ENCODE measurements around the gene P2RX2. TPM values are rescaled to one million over a fixed set of nuclear protein-coding genes. Genes with fewer than 3 reads are reported as not detected.

P2RX2 gene
- total and polyA plus RNA-seq, 3 donors from 2014 or later: 2.2 to 3.0 (median 2.7) TPM

DNA sequence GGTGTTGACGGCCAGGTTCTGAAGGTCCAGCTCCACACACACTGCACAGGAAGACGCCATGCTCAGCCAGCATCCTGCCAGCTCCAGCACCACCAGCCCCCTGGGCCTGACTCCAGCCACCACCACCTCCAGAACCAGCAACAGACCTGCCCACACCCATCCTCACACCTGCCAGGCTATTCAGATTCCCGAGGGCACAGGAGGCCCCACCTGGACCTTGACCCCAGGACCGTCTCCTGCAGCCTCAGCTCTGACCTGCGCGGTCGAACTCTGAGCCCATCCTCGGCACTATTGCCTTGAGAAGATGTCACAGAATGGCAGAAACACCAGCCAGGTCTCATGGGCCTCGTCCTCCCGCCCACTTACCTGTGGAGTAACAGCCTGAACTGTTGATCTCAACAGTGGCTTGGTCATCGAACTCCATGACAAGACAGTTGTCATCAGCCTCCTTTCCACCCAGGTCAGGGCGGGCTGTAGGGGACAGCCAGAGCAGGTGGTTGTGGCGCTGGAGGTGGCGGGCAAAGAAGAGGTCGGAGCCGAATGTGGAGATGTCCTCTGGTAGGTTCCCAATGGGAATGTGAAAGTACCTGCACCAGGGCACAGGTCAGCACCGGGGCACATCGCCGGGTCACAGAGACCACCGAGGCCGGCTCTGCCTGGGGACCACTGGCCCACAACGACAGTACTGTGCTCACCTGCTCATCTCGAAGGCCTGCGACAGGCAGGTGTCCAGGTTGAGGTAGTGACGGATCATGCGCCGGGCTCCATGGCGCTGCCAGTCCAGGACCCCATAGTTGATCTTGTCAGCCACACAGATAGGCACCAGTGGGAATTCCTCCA, 23.5 kb downstream of the P2RX2 start:
- no peaks in the 10 kb centered on the region for H3K27me3 ChIP-seq
- no peaks in the 10 kb centered on the region for H3K4me1 ChIP-seq
- TF ChIP-seq POLR2A (IDR thresholded peaks at IDR 0.05): no peak
- TF ChIP-seq, protein P1, sequence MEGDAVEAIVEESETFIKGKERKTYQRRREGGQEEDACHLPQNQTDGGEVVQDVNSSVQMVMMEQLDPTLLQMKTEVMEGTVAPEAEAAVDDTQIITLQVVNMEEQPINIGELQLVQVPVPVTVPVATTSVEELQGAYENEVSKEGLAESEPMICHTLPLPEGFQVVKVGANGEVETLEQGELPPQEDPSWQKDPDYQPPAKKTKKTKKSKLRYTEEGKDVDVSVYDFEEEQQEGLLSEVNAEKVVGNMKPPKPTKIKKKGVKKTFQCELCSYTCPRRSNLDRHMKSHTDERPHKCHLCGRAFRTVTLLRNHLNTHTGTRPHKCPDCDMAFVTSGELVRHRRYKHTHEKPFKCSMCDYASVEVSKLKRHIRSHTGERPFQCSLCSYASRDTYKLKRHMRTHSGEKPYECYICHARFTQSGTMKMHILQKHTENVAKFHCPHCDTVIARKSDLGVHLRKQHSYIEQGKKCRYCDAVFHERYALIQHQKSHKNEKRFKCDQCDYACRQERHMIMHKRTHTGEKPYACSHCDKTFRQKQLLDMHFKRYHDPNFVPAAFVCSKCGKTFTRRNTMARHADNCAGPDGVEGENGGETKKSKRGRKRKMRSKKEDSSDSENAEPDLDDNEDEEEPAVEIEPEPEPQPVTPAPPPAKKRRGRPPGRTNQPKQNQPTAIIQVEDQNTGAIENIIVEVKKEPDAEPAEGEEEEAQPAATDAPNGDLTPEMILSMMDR (IDR thresholded peaks at IDR 0.05): no peak
- no peak overlapping the region for H3K27ac ChIP-seq
- 95 to 96% methylated on average over 9 to 28 of the region's 28 CpGs for WGBS, 2 donors
- DNase-seq: no peak
- intact Hi-C loops (cut with DNase I; ENCODE audit: low total_unique reads): no loop called here
- no peaks in the 10 kb centered on the region for H3K9me3 ChIP-seq
- H3K36me3 ChIP-seq (ENCODE audit: low read depth, missing control alignments): no peaks in the 10 kb centered on the region
- no peak overlapping the region for H3K4me3 ChIP-seq

DNA sequence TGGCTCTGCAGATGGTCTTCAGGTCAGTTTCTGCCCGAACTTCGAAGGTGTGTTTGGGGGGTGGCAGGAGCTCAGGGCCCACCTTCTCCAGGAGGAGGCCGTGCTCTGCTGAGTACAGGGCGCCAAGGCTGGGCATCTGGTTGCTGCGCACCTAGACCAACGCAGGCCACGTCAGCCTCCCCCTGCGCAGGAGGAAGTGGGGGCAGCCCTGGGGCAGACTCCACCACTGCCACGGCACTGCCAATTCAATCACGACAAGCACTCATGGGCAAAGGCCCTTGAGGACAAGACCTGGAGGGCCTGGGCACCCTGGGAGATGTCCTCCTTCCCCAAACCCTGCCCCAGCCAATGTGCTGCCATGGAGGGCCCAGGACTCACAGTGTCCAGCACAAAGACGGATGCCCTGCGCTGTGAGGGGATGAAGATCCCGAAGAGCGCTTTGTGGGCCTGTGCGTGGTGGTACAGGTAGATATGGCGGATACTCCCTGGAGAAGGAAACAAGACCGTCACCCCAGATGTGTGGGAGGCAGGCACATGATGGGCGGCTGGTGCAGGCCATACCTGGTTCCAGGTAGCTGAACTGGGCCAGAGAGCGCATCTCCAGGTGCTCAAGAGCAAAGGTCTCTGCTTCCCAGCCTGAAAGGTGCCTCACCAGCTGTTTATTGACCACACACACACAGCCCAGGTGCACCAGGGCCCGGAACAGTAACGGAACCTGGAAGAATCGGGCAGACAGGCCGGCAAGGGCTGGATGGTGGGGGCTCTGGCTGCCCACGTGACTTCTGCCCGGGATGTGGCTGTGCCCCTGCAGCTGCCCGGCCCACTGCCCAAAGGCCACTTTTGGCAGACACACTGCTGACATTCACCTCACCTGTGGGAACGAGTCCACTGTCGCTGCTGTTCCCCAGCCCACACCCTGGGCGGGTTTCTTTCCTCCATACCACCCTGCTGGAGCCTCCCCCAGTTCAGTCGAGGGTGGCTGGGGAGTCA, 24.6 kb downstream of the P2RX2 start:
- intact Hi-C loops (cut with DNase I; ENCODE audit: low total_unique reads): no loop called here

DNA sequence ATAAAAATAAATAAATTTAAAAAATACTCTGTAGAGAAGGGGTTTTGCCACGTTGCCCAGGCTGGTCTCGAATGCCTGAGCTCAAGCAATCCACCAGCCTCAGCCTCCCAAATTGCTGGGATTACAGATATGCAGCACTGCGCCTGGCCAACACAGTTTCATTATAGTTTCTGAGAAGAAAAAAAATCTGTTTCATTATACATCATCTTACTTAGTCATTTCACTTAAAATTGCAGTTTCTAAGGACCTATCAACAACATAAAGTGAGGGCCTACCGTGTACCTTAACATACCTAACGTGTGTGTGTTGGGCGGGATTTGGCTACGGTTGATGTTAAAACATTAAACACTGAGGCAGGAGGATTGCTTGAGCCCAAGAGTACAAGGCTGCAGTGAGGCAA, 28.3 kb downstream of the P2RX2 start:
- no peak for TF ChIP-seq POLR2A (IDR thresholded peaks at IDR 0.05)
- TF ChIP-seq, protein P1 (IDR thresholded peaks at IDR 0.05): no peak
- H3K36me3 ChIP-seq (ENCODE audit: low read depth, missing control alignments): no peaks in the 10 kb centered on the region
- DNase-seq: no peak
- no peak overlapping the region for H3K27ac ChIP-seq
- no peaks in the 10 kb centered on the region for H3K27me3 ChIP-seq
- no peaks in the 10 kb centered on the region for H3K9me3 ChIP-seq
- H3K4me3 ChIP-seq: no peak overlapping the region
- no peaks in the 10 kb centered on the region for H3K4me1 ChIP-seq
- intact Hi-C loops (cut with DNase I; ENCODE audit: low total_unique reads): no loop called here
- WGBS, 2 donors: 94 to 98% methylated on average over 7 of the region's 7 CpGs

More for the DNA sequence above, 24.6 kb downstream of the P2RX2 start:
- no peaks in the 10 kb centered on the region for H3K9me3 ChIP-seq
- WGBS, 2 donors: 92 to 95% methylated on average over 11 to 30 of the region's 30 CpGs
- no peak for DNase-seq
- H3K4me1 ChIP-seq: no peaks in the 10 kb centered on the region
- no peak overlapping the region for H3K27ac ChIP-seq
- TF ChIP-seq, protein P1 (IDR thresholded peaks at IDR 0.05): no peak
- no peak for TF ChIP-seq POLR2A (IDR thresholded peaks at IDR 0.05)
- H3K27me3 ChIP-seq: no peaks in the 10 kb centered on the region
- H3K36me3 ChIP-seq (ENCODE audit: low read depth, missing control alignments): no peaks in the 10 kb centered on the region
- H3K4me3 ChIP-seq: no peak overlapping the region

DNA sequence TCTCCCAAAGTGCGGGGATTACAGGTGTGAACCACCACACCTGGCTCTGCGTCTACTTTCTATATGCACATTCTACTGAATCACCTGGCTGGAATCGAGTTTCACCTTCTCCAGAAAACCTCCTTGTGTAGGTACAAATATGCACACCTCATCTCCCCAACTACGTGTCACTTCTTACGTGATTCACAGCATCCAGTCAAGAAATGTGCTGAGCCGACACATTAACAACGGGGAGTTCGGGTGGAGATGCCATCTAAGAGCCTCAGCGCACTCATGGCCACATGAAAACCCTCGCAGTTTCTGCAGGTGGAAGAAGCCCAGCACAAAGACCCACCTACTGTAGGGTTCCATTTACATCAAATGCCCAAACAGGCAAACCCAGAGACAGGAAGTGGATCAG, 29.3 kb downstream of the P2RX2 start:
- no peak overlapping the region for H3K4me3 ChIP-seq
- no peak for DNase-seq
- TF ChIP-seq, protein P1 (IDR thresholded peaks at IDR 0.05): no peak
- no peak for TF ChIP-seq POLR2A (IDR thresholded peaks at IDR 0.05)
- no peaks in the 10 kb centered on the region for H3K27me3 ChIP-seq
- H3K27ac ChIP-seq: no peak overlapping the region
- intact Hi-C loops (cut with DNase I; ENCODE audit: low total_unique reads): no loop called here
- H3K36me3 ChIP-seq (ENCODE audit: low read depth, missing control alignments): no peaks in the 10 kb centered on the region
- 96 to 97% methylated on average over 10 of the region's 10 CpGs for WGBS, 2 donors
- H3K9me3 ChIP-seq: no peaks in the 10 kb centered on the region
- no peaks in the 10 kb centered on the region for H3K4me1 ChIP-seq
